GM18498 (cell line): ENCODE results near the gene KRTAP27-1.

Experiments used
- ATAC-seq: cut with Tn5 transposase; IDR thresholded peaks from one replicate; pipeline ENCODE4 v1.9.1; 2021; ENCODE audit warnings: mild to moderate bottlenecking, moderate library complexity; ENCODE audit not compliant: unreplicated experiment

The KRTAP27-1 gene, protein sequence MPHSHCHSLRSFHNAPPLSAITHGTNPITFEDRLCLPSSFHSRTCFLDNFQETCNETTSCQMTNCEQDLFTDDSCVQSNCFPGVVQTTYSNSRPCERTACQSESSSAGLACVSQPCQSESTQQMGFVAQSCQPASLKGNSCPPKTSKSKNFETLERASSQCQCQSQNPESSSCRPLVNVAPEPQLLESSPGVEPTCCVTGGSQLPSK

DNA sequence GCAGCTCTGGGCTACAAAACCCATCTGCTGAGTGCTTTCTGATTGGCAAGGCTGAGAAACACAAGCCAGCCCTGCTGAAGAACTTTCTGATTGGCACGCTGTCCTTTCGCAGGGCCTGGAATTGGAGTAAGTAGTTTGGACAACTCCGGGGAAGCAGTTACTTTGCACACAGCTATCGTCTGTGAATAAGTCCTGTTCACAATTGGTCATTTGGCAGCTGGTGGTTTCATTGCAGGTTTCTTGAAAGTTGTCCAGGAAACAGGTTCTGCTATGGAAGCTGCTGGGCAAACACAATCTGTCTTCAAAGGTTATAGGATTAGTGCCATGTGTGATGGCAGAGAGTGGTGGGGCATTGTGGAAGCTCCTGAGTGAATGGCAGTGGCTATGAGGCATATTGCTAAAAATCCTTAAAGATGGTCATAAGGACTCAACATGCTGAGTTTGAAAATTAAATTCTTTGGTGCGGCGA lies at the start of gene KRTAP27-1:
KRTAP27-1 (minus strand) TSS at position 419 of the 469 bp plus-strand sequence; CDS start at position 393, 26 bp downstream.
- ATAC-seq = no peak

DNA sequence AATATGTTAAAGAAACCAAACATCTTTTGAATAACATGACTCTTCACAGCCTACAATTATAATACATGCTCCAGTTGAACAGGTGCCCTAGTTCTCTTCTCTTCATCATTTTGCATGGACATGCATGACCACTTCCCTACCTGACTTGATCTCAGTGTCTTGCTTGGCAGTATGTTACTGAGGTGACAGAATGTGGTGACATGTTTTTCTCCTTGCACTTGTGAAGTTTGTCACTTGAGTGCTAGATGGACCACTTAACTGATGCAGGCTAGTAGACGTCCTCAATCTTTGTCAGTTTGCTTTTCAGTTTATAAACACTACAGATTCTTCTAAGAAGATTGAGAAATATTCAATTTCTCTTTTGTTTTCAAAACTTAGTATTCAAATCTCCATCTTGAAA lies 44.7 kb upstream of the KRTAP27-1 start:
- no peak for ATAC-seq

DNA sequence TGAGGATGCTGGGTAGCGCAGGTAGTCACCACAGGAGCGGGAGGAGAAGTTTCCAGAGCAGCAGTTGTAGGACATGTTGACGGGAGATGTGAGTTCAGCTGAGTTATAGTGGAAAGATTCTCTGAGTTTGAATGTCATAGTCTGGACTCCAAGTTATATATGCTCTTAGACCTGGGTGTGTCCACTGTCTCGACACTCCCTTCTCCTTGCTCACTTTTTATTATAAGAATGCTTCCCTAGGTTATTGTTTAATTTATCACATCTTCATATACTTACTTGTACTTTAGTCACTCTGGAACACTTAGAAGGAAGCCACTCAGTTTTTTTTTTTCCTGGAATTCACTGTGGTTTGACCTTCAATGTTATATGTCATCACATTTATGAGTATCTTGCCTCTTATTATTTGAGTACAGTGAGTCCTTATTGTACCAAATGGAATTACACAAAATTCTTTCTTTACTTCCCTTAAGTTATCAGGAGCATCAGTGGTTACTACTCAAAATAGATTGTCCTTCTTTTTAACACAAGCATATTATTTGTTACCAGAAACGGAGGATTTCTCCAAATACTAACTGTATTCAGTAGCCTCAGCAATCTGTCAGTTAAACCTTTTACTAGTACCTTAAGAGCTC lies 34.8 kb upstream of the KRTAP27-1 start, which contains the start of gene KRTAP13-2:
KRTAP13-2 (minus strand) TSS at position 133 of the 632 bp plus-strand sequence; CDS start at position 75, 58 bp downstream.
- no peak for ATAC-seq

DNA sequence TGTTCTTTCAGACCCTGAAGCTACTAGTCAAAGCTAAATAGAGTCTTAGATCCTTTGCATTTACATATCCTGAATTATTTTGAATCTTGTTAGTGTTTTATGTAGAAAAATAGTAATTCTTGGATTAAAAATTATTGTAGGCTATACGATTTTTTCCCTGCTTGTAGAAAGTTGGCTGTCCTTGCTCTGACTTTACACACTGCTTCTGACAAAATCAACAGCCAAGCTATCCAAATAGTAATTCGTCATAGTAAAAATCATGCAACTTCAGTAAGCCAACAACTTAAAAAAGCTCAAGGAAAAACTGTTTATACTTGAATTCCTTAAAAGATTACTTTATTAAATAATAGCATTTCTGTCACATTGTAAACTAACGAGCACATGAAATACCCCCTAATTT lies 18.4 kb upstream of the KRTAP27-1 start:
- no peak for ATAC-seq

DNA sequence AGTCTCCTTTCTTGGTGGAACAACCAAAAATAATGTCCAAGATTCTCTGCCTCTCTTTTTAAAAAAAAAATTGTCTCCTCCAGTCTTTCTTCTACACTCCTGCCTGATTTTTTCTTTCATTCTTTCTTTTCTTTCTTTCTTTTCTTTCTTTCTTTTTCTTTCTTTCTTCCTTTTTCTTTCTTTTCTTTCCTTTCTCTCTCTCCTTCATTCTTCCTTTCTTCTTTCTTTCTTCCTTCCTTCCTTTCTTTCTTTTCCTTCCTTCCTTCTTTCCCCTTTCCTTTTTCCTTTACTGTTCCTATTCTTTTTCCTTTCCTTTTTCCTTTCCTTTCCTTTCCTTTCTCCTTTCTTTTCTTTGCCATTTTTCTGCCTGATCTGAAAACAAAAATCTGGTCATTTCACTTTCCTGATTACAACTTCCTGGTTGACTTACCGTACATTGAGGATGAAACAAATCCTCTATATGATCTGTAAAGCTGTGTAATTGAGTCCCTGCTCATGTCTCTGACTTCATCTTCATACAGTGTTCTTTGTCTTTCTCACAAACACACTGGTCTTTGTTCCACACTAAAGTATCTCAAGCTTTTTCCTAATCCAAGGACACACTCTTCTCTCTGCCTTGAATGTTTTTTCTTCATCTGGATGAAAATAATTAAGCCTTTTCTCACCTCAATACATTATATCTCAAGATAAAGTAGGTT lies 17.0 kb upstream of the KRTAP27-1 start:
- no peak for ATAC-seq

DNA sequence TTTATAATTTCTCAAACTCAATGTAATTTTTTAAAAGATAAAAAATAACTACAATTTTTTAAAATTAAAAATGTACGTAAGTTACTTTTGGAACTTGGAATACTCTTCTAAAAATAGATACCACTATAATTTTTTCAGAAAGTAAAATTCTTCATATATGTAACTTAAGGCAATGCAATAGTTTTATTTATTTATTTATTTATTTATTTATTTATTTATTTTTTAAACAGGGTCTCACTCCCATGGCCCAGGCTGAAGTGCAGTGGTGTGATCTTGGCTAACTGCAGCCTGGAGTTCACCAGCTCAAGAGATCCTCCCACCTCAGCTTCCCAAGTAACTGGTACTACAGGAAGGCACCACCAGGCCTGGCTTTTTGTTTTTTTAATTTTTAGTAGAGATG lies 14.0 kb upstream of the KRTAP27-1 start:
- no peak for ATAC-seq

DNA sequence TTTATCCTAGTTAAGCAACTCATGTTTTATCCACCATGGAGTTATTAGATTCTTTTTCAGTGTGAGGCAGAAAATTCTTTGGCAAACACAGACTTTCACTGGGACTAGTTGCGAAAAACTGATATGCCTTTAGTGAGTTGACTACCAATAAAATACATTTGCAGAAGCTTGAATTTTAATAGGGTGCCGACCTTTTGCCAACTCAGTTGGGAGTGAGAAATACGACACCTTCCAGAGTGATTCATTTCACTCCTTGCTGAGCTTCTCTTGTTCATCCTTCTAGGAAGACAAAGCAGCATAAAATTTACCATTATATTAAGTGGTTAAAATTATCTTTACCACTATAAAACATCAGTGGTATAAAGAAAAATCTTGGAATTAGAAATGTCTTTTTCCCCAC lies 12.1 kb upstream of the KRTAP27-1 start:
- ATAC-seq = no peak

DNA sequence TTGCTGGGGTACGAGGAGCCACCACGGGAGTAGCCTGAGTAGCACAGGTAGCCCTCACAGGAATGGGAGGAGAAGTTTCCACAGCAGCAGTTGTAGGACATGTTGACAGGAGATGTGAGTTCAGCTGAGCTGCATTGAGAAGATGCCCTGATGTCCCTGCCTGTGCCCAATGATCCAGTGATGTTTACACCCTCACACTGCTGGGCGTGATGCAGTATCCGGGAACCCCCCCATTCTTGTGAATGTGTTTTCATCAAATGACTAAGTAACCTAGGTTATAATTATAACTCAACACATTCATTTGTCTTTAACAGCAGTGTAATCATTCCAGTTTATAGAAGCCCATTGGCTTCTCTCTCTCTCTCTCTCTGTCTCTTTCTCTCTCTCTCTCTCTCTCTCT lies 11.0 kb upstream of the KRTAP27-1 start, which contains the start of gene KRTAP23-1:
KRTAP23-1 (minus strand) TSS at position 101 of the 400 bp plus-strand sequence; CDS start at position 101, 0 bp downstream.
- no peak for ATAC-seq

DNA sequence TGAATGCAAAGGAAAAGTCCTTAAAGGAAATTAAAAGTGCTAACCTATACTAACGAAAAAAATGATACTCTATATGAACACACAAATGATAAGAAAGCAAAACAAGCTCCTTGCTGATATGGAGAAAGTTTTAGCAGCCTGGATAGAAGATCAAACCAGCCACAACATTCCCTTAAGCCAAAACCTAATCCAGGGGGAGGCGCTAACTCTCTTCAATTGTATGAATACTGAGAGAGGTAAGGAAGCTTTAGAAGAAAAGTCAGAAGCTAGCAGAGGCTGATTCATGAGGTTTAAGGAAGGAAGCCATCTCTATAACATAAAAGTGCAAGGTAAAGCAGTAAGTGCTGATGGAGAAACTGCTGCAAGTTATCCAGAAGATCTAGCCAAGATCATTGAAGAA lies 7.5 kb upstream of the KRTAP27-1 start:
- no peak for ATAC-seq

DNA sequence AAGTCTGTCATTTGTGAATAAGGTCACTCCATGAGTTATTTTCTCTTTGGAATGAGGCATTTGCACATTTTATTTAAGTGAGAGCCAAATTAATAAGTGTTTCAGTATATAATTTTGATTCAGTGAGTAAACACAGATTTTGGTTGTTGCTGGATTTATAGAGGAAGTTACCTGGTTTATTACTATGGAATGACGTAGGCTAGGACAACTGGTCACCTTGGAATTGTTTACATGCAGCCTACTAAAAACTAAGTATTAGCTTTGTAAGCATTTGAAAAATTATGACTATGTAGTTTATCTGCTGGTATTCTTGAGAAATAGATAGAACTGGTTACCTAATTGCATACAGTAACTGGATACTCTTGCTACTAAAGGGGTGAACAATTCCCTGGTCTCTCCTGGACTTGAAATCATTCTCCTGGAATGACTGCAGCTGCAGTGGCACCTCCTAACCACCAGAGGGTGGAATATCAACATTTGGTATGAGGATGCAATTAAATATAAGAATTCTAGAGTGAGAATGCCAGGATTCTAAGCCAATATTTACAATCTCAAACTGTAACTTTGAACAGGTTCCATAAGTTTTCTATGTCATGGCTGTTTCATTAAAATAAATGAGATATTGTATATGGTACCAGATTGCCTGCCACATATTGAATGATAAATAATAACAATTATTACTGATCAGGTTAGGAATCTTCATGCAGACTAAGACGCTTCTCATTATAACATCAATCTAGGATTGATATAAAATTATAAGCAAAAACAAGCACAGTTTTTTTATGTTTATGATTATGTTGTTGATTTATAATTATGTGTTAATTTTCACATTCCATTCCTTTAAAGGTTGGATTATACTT lies 3.5 kb upstream of the KRTAP27-1 start:
- no peak for ATAC-seq

DNA sequence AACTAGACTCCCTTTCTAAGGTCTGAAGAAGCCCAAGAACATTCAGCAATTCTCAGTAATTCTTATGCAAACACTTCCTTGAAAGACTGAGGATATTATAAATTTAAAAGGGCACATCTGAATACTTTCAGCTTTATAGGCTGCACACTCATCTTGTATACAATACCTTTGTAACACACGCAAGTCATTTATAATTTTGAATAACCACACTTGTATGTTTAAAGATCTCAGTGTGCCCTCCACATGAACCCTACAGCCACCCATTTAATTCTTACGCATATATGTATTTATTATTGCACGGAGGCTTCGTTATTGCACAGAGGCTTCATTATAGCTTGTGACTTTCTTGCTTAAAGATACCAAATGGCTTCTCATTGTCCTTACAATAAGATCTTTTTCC lies 1.2 kb upstream of the KRTAP27-1 start:
- ATAC-seq = no peak

DNA sequence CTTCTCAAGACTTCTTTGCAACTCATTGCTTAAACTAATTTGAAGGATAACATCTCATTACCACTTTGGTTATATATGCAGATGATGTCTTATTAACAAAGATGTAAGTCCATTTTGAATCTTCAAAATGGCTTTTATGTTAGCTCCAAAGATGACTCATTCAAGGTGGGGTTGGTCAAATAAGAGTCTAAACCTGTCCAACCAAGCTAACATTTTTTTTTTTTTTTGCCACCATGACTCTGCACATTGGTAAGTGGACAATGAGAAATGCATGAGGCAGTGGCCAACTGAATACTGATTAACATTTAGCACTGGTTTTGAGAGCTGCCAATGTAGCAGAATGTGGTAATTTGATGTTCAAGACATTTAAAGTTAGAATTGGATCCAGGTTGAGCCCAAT lies 278 bp upstream of the KRTAP27-1 start:
- ATAC-seq = no peak

DNA sequence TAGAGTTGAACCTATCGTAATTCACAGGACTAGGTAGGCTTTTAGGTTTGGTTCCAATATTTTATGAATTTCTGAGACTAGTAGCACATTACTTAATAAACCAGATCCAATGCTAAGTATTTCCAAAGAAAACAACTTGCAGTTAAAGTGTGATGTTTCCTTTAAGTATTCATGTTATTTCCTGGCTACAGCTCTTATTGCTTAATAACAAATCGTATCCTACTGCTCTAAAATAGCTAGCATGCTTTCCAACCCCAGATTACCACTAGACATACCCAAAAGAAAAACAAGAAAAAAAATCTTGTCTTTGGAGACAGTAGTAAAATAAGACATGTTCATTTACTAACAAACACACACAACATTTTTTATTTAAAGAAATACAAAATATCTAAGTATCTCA lies 898 bp downstream of the KRTAP27-1 start:
- no peak for ATAC-seq

DNA sequence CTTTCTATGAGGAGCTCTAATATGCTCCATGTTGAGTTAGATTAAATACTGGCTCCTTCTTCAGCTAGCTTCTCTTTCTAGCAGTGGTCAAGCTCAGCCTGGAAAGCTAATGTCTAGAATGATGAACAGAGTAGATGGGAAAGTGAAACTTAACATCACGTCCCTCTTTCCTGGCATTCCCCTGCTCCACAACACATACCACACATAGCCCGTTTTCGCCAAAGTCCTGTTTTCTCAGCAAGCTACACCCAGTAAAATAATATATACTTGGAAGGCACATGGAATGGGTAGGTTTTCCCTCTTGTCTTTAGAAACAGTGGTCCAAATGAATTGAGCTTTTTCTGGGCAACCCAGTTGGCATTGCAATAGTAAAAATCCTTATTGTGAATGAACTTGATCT lies 3.8 kb downstream of the KRTAP27-1 start:
- ATAC-seq = no peak

DNA sequence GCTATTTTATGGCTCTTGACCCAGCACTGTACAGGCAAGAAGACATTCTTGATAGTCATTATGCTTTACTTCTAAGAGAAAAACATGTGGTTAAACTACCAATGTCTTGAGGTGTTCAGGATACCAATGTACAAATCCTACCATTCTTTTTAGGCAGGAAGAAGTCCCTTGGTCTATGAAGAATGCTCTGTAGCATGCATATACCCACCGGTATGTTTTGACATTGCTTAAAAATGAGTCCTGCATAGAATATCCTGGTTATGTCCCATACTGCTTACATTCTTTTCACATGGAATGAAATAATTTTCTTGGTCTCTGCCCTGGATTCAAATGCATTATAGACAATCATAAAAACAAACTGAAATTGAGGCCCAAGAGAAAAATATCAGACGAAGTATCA lies 4.8 kb downstream of the KRTAP27-1 start:
- ATAC-seq = no peak

DNA sequence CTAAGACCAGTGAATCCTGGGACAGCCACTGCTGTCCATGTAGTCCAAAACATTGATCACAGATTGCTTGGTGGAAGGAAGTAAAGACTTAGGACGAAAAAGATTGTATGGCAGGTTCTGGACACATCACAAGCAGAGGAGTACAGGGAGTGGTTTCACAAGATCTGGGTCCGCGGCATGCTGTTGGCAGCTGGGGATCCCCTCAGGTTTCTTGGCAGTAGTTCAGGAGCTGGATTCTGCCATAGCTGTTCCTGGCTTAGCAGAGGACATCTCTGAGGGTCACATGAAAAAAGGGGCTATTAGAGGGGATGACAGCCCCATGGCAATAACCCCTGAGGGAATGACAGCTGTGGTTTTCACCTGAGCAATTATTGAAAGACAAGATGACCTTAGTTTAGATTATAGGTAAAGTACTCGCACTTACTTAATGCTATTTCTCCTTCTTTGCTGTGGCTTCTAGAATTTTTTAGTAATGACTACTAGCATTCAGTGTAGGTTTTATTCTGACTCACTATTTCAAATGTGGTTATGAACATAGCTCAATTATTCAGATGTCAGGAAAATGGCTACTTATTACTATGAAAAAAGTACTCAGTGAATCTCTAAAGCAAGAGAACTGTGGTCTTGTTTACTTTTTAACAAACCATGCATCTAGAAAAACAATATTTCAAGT lies 8.2 kb downstream of the KRTAP27-1 start:
- no peak for ATAC-seq

DNA sequence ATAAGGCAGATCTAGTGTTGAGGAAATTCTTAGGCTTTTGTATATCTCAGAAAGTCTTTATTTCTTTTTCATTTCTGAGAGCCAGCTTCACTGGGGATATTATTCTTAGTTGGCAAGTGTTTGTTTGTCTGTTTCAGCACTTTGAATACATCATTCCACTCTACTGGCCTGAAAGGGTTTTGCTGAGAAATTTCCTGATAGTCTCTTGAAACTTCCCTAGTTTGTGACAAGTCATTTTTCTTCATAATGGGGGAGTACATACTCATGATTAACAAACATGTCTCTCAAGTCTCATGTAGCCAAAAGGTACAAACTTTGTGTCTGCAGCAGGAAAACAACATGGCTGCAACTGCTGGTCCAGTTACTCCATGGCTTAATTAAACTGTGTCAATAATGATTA lies 11.1 kb downstream of the KRTAP27-1 start:
- no peak for ATAC-seq

DNA sequence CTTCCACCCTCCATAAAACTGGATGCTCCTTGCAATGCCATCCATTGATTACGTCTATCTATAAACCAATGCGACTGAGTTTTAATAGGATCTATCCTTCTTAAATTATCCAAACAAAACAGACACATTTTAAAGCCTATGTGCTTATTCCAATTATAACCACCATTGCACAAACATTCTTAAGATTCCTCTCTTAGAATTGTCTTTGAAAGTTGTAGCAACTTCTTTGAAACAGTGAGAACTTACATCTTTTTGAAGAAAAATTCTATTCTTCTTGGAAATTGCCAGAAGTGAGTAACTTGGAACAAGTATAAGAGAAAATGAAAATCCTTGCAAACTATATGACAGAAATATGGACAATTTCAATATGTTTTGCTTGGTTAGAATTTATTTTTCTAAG lies 17.3 kb downstream of the KRTAP27-1 start, which contains the start of gene KRTAP26-1:
KRTAP26-1 (minus strand) TSS at position 101 of the 400 bp plus-strand sequence. CDS start 280 bp downstream, outside the sequence.
- no peak for ATAC-seq

DNA sequence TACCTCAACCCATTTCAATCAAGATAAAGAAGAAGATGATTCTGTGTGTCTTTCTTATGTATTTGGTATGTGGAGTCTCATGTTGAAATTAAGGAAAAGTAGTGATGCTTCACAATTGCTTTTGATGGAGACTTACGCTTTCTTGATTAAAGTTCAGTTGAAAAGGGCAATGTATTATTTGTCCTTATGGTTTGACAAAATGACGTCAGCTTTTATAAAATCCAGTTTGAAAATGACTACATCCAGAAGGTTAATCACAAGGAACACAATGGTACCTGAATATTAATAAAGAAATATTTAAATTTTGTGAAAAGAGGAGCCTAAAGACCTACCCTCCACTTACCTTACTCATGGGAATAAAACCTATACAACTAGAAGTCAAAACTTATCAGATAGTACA lies 21.8 kb downstream of the KRTAP27-1 start:
- no peak for ATAC-seq

DNA sequence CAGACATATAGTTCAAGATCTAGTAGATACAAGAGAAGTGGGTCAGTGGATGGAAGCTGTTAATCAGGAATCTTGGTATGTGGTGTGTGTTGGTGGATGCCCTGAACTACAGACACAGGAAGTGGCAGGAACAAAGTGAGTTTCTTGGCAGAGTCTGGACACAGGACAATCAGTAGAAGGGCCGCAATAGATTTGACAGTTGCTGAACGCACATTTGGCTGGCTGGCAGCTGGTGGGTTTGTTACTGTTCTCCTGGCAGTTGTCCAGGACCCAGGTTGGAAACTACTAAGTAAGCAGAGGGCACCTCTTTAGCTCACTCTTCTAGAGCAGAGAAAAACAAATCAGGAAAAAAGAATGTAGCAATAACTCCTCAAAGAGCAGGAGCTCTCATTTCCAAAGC lies 30.6 kb downstream of the KRTAP27-1 start:
- ATAC-seq = no peak
